HepG2 (cell line): ENCODE measurements around the gene KPNA3. TPM values are rescaled to one million over a fixed set of nuclear protein-coding genes. Genes with fewer than 3 reads are reported as not detected.
"Not testable (repeated sequence)": the region's sequence is repeated elsewhere in the genome, so short reads cannot be mapped to it uniquely, and the experiment has no call there.

ENCODE experiments used
- ATAC-seq: fragments of 200-7000 bp; cut with Tn5 transposase; 3 replicates; pipeline ENCODE4 v1.9.1; 2020; ENCODE audit warnings: mild to moderate bottlenecking, moderate library complexity
- BruUV-seq: library from RNA; stranded (reverse); fragments of 400-500 nt; replicated peaks from 2 replicates; lab custom pipeline; 2021; lab: Mats Ljungman, UMichigan
- CTCF ChIA-PET: fragments of 300-600 bp; formaldehyde crosslinking; extraction: SDS; loops from one replicate; lab custom pipeline; 2021; ENCODE audit warnings: low total read pairs, inconsistent platforms, low intra/inter-chr PET ratio; lab: Yijun Ruan, JAX
- POLR2A ChIA-PET: fragments of 350-600 bp; sonication (Branson Sonifier 250); formaldehyde crosslinking; loops from one replicate; lab custom pipeline; 2020; ENCODE audit warnings: antibody characterized with exemption, inconsistent platforms; lab: Yijun Ruan, JAX
- DNase-seq: peaks from one replicate; pipeline ENCODE4 v3.0.0-alpha.2; 2015; ENCODE audit warnings: low spot score
- FAIRE-seq: peaks from 3 replicates; lab custom pipeline; 2011; peaks lifted over from hg19 to GRCh38; lab: Jason Lieb, UNC
- H2AFZ ChIP-seq: one replicate; pipeline ENCODE4 v1.6.1; 2011; ENCODE audit warnings: low read length, inconsistent platforms
- H3K27ac ChIP-seq: fragments of 300-600 bp; 3 replicates; pipeline ENCODE4 v1.8.0; 2011; ENCODE audit warnings: mixed run types, mild to moderate bottlenecking, mixed read lengths, low read length, inconsistent platforms; ENCODE audit not compliant: insufficient read depth; ENCODE audit errors: extremely low read length
- H3K27me3 ChIP-seq, 2 experiments: fragments of 200-600 bp in 1 of 2; 2 replicates in 1 of 2; 3 replicates in 1 of 2; pipeline versions ENCODE4 v1.6.0 to v1.8.0; 2011; ENCODE audit warnings: low read length in 2 of 2, mild to moderate bottlenecking in 2 of 2, moderate library complexity in 2 of 2, inconsistent platforms in 1 of 2; ENCODE audit not compliant: insufficient read depth in 2 of 2, control insufficient read depth in 1 of 2
- H3K36me3 ChIP-seq, 2 experiments: fragments of 200-600 bp in 1 of 2; replicated peaks in 1 of 2; 2 replicates in 1 of 2; 3 replicates in 1 of 2; pipeline versions ENCODE4 v1.5.1 to v1.8.0; 2011; ENCODE audit warnings: low read length in 2 of 2, inconsistent platforms in 1 of 2; ENCODE audit not compliant: insufficient read depth in 2 of 2, control insufficient read depth in 1 of 2
- H3K4me1 ChIP-seq: 2 replicates; pipeline ENCODE4 v1.5.1; 2012; ENCODE audit warnings: low read length, inconsistent platforms; ENCODE audit not compliant: insufficient read depth
- H3K4me2 ChIP-seq: 2 replicates; pipeline ENCODE4 v1.6.0; 2011; ENCODE audit warnings: low read depth, low read length, inconsistent platforms
- H3K4me3 ChIP-seq, 3 experiments: fragments of 200-600 bp in 1 of 3; sonication (generic), shearing (Covaris generic) in 1 of 3; replicated peaks in 1 of 3; 2 replicates each; pipeline ENCODE4 v1.5.1; 2011 to 2016; ENCODE audit warnings: low read length in 3 of 3, inconsistent platforms in 2 of 3, low read depth in 2 of 3, mild to moderate bottlenecking in 2 of 3, control low read depth in 1 of 3, mixed read lengths in 1 of 3; ENCODE audit not compliant: insufficient read depth in 1 of 3
- H3K79me2 ChIP-seq: one replicate; pipeline ENCODE4 v1.6.1; 2011; ENCODE audit warnings: low read length, inconsistent platforms; ENCODE audit not compliant: insufficient read depth
- H3K9ac ChIP-seq: 2 replicates; pipeline ENCODE4 v1.6.0; 2011; ENCODE audit warnings: mild to moderate bottlenecking, low read depth, low read length, inconsistent platforms; ENCODE audit not compliant: insufficient read depth
- H3K9me3 ChIP-seq: 2 replicates; pipeline ENCODE4 v1.5.1; 2012; ENCODE audit warnings: mild to moderate bottlenecking, low read length
- H4K20me1 ChIP-seq: 2 replicates; pipeline ENCODE4 v1.6.0; 2011; ENCODE audit warnings: inconsistent platforms, mild to moderate bottlenecking, low read length, moderate library complexity; ENCODE audit not compliant: insufficient read depth
- PAXIP1 ChIP-seq: sonication (generic); formaldehyde crosslinking; conservative IDR thresholded peaks from 2 replicates; pipeline ENCODE4 v1.4.0; 2020; ENCODE audit warnings: mild to moderate bottlenecking, missing genetic modification reagents, moderate library complexity
- ZNF101 ChIP-seq: sonication (generic); formaldehyde crosslinking; IDR thresholded peaks from 2 replicates; pipeline ENCODE4 v1.4.0; 2020; ENCODE audit warnings: mild to moderate bottlenecking, low read depth, missing genetic modification reagents, borderline replicate concordance
- WGBS: methylation state at CpG from one replicate; pipeline ENCODE4 v1.1.6; 2017; ENCODE audit warnings: low lambda C conversion rate; 5-methylcytosine and 5-hydroxymethylcytosine counted together
- in situ Hi-C: cut with HindIII; loops from 2 replicates; pipeline ENCODE4 v1.10.0; 2017; ENCODE audit warnings: low pct_unique_long_range_greater_than_20kb; ENCODE audit not compliant: extremely low pct_ligation_motif_present
- intact Hi-C: fragments of 100-400 bp; cut with micrococcal nuclease; formaldehyde crosslinking; loops from one replicate; pipeline ENCODE4 v1.10.0; 2022; ENCODE audit not compliant: unreplicated experiment
- polyA plus RNA-seq, 8 experiments: library from polyadenylated mRNA; depleted of rRNA in 3 of 8; stranded (reverse) in 7 of 8; unstranded in 1 of 8; fragments of >200 nt; fragmentation: Illumina TruSeq in 4 of 8; extraction: Trizol in 4 of 8; gene quantifications; 2 replicates each; pipeline versions ENCODE4 v1.2.1 to v1.2.3, GENCODE V29; 2011 to 2016; ENCODE audit warnings: low read depth in 4 of 8, missing spikeins in 1 of 8, mixed read lengths in 1 of 8; ENCODE audit not compliant: insufficient read depth in 1 of 8
- total RNA-seq, 5 experiments: library from RNA; depleted of rRNA; stranded (reverse); fragments of >200 nt; fragmentation: Illumina TruSeq; extraction: Trizol; gene quantifications; 2 replicates each; pipeline ENCODE4 v1.2.3, GENCODE V29; 2016; ENCODE audit warnings: low read depth in 1 of 5

Gene KPNA3
- total and polyA plus RNA-seq, 2 of the 13 experiments (the other 11 are each of a cell fraction or from before 2014, with no cell fraction given), result 13.0 to 28.9 TPM

- H3K4me1 ChIP-seq, intact Hi-C loops, H3K4me3 ChIP-seq, H4K20me1 ChIP-seq, FAIRE-seq, DNase-seq, H3K79me2 ChIP-seq, H2AFZ ChIP-seq, BruUV-seq, H3K27ac ChIP-seq, H3K4me2 ChIP-seq, CTCF ChIA-PET, ATAC-seq, in situ Hi-C loops, H3K9ac ChIP-seq, H3K9me3 ChIP-seq, H3K27me3 ChIP-seq: not testable (repeated sequence)
- POLR2A ChIA-PET, result interaction anchor here (1.6 kb wide), 1 partner anchor 13 kb away, joined by 3 read pairs; the partner anchor contains the start of gene EBPL
- peaks cover 3 to 21% of the 10 kb centered on the region in 2 experiments for H3K36me3 ChIP-seq
- 98% methylated on average over 7 of the region's 7 CpGs for WGBS
Observed at GRCh38 chr13:49704264-49704663, 88.2 kb downstream of the KPNA3 start.

- DNase-seq, result no peak
- intact Hi-C loops, result no loop called here
- H3K36me3 ChIP-seq, result peaks cover 3 to 26% of the 10 kb centered on the region in 2 experiments
- H3K4me2 ChIP-seq, result no peak overlapping the region
- in situ Hi-C loops, result no loop called here
- BruUV-seq, result no TSS peak
- FAIRE-seq, result no peak
- CTCF ChIA-PET, result no interaction called here
- POLR2A ChIA-PET, result no interaction called here
- no peak for ATAC-seq
- no peak overlapping the region for H3K27ac ChIP-seq
- no peak overlapping the region for H3K9ac ChIP-seq
- no peak overlapping the region for H2AFZ ChIP-seq
- no peaks in the 10 kb centered on the region for H3K79me2 ChIP-seq
- H3K4me1 ChIP-seq, result no peaks in the 10 kb centered on the region
- no peak overlapping the region for H3K4me3 ChIP-seq
- no peaks in the 10 kb centered on the region for H3K27me3 ChIP-seq
- no peaks in the 10 kb centered on the region for H3K9me3 ChIP-seq
- TF ChIP-seq PAXIP1 (CRISPR knock-in tag) (no peak), ZNF101 (no peak)
- no peaks in the 10 kb centered on the region for H4K20me1 ChIP-seq
Observed at GRCh38 chr13:49701491-49701890, 91.0 kb downstream of the KPNA3 start.
